Astrocyte of the spinal cord (primary cell): ENCODE measurements around the gene ST6GAL1.
A peak's percentile ranks its signal among the peaks of the same experiment; 100 is the strongest.

Experiments
- DNase-seq: peaks from one replicate; pipeline ENCODE4 v3.0.0; 2011; ENCODE audit warnings: low read depth, low spot score
- H3K4me3 ChIP-seq: 2 replicates; pipeline ENCODE4 v1.5.1; 2011; ENCODE audit warnings: low read depth, mild to moderate bottlenecking, low read length, moderate library complexity
- CTCF ChIP-seq: IDR thresholded peaks from 2 replicates; pipeline ENCODE4 v1.5.1; 2012; ENCODE audit warnings: low read depth, mild to moderate bottlenecking, low read length, inconsistent platforms
- in situ Hi-C: cut with HindIII; loops from 2 replicates; pipeline ENCODE4 v1.10.0; 2017; ENCODE audit warnings: low sequenced_read_pairs

ST6GAL1 gene

GRCh38 chr3:187027531-187028278, 97.4 kb downstream of the ST6GAL1 start:
- no peak for DNase-seq
- no peak for TF ChIP-seq CTCF
- H3K4me3 ChIP-seq, result no peak overlapping the region
- in situ Hi-C loops, result no loop called here

- no peak for DNase-seq
- H3K4me3 ChIP-seq, result no peak overlapping the region
- TF ChIP-seq CTCF, result no peak
- in situ Hi-C loops, result no loop called here
These were observed 101.6 kb downstream of the ST6GAL1 start for GRCh38 chr3:187031934-187032333.

- no peak for DNase-seq
- TF ChIP-seq CTCF, result no peak
- no peak overlapping the region for H3K4me3 ChIP-seq
- in situ Hi-C loops, result no loop called here
These were observed 106.1 kb downstream of the ST6GAL1 start for GRCh38 chr3:187036394-187036793.

GRCh38 chr3:187039100-187039722, 108.9 kb downstream of the ST6GAL1 start:
- TF ChIP-seq CTCF, result no peak
- in situ Hi-C loops, result no loop called here
- H3K4me3 ChIP-seq, result no peak overlapping the region
- DNase-seq, result no peak

- no peak overlapping the region for H3K4me3 ChIP-seq
- no peak for TF ChIP-seq CTCF
- in situ Hi-C loops, result no loop called here
- no peak for DNase-seq
These were observed 109.5 kb downstream of the ST6GAL1 start for GRCh38 chr3:187039723-187040414.

- peak; percentile 21 for DNase-seq
- in situ Hi-C loops, result no loop called here
- no peak overlapping the region for H3K4me3 ChIP-seq
- TF ChIP-seq CTCF, result no peak
These were observed 110.4 kb downstream of the ST6GAL1 start for GRCh38 chr3:187040516-187041361.
